Stimulated activated CD8-positive, alpha-beta memory T cell treated with anti-CD3 and anti-CD28 coated beads, Interleukin-7, amount 100 ng/mL, for 24 hours (primary cell): ENCODE measurements around the gene SERPINA12.

Experiments
- DNase-seq: peaks from one replicate; pipeline ENCODE4 v3.0.0-alpha.2; 2020; ENCODE audit warnings: low read depth

SERPINA12 gene

GRCh38 chr14:94464290-94464689 lies 45.0 kb downstream of the SERPINA12 start:
- DNase-seq: no peak

GRCh38 chr14:94462763-94463572 lies 46.3 kb downstream of the SERPINA12 start:
- DNase-seq: no peak

GRCh38 chr14:94462219-94462551 lies 47.1 kb downstream of the SERPINA12 start:
- no peak for DNase-seq

GRCh38 chr14:94461526-94462218 lies 47.6 kb downstream of the SERPINA12 start:
- no peak for DNase-seq

GRCh38 chr14:94460631-94461416 lies 48.4 kb downstream of the SERPINA12 start:
- no peak for DNase-seq

DNA sequence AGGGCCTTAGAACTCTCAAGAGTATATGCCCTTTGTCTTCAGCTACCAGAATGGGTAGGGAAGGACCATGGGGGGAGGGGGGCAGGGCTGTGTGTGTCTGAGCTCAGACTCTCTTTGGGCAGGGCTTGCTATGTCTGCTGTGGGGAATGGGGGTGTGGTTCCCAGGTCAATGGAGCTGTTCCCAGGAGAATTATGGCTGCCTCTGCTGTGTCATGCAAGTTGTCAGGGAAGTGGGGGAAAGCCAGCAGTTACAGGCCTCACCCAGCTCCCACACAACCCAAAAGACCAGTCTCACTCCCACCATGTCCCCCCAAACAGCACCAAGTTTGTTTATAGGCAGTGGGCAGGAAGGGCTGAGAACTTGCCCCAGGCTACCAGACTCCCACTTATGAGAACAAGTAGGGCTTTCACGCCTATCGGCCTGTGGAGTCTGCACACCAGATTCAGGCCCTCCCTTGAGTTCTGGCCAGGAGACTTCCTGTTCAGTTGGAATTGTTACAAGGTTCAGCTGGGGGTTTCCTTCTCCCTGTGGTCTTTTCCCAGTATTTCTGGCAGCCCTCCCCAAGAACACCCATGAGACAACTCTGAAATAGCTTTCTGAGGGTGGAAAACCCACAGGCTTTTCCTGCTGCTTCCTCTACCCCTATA lies 50.6 kb downstream of the SERPINA12 start:
- no peak for DNase-seq

- no peak for DNase-seq
These were observed 51.2 kb downstream of the SERPINA12 start for GRCh38 chr14:94458096-94458495.

DNA sequence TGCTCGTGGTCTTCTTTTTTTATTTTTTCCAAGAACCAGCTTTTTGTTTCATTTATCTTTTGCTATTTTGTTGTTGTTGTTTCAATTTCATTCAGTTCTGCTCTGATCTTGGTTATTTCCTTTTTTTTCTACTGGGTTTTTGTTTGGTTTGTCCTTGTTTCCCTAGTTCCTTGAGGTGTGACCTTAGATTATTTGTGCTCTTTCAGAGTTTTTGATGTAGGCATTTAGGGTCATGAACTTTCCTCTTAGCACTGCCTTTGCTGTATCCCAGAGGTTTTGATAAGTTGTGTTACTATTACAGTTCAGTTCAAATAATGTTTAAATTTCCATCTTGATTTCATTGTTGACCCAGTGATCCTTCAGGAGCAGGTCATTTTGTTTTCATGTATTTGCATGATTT lies 53.3 kb downstream of the SERPINA12 start:
- DNase-seq: no peak

DNA sequence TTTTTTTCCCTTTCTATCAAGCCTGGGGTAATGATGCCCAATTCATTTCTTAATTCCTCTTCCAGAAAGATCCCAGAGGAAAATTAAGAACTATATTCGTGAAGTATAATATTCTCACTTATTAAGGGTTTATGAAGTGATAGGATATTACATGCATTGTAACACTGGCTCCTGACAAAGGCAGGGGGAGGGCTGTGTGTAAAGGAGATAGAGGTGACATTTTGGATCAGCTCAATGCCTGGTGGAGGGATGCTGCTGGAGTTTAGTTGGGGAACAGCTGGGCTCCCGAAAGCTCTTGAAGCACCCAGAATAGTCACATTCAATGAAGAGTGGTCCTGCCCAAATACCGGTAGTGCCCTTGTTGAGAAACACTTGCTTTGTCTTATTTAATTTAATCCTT lies 57.4 kb downstream of the SERPINA12 start:
- DNase-seq: no peak

DNA sequence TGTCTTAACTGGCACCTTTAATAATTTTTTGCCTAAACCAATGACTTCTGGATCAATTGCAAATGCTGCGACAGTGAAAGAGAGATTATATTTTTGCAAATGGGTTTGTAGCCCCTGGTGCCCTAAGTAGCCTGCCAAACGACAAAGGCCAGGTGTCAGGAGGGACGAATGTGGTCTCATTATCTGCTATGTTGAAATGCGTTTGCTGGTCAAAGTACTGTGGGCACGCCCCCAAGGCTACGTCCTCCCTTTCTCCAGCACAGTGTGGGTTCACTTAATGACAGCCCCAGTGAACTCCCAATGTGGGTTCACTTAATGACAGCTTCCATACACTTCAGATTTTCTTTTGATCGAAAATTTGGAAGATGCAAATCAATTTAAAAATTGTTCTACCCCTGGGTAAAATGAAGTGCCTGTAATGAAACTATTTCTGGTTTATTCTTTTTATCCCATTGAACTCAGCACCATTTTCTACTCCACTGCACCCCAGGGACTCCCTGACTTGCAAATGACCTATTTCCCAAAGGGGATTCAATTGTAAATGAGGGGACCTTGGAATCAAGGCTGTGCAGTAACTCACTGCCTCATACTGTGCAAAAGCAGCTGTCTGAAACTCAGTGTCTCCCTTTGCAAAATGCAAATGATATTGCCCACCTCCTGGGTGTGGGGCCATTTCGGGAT lies 58.0 kb downstream of the SERPINA12 start:
- DNase-seq: no peak

- DNase-seq: no peak
These were observed 58.6 kb downstream of the SERPINA12 start for GRCh38 chr14:94450722-94451090.

GRCh38 chr14:94449930-94450329 lies 59.3 kb downstream of the SERPINA12 start:
- no peak for DNase-seq

DNA sequence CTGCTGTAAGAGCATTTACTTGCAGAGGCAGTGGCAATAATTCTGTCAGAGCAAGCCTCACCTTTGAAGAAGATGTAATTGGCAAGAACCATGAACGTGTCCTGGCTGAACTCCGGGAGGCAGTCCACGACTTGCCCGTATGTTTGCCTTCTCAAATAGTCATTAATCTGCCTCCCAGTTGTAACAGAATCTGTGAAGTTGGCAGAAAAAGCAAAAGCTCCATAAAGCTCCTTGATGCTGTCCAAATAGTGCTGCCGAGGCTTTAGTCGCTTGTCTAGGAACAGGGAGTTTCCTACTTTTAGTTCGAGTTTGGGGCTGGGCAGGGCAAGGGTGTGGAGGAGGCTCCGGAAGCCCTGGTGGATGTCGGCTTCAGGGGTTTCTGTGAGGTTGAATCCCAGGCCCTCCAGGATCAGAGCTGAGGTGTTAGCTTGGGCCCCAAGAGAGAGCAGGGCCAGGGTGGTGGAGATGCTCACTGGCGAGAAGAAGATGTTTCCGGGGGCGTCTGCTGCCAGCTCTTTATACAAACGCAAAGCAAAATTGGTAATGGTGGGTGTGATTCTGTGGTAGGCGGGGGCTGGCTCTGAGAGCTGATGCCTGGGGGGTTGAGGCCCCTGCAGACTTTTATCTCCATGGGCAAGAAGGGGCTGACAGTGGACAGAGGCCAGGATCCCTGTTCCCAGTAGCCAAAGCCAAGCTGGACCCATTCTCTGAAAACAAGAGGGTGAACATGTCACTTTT lies 61.0 kb downstream of the SERPINA12 start:
- DNase-seq: no peak

DNA sequence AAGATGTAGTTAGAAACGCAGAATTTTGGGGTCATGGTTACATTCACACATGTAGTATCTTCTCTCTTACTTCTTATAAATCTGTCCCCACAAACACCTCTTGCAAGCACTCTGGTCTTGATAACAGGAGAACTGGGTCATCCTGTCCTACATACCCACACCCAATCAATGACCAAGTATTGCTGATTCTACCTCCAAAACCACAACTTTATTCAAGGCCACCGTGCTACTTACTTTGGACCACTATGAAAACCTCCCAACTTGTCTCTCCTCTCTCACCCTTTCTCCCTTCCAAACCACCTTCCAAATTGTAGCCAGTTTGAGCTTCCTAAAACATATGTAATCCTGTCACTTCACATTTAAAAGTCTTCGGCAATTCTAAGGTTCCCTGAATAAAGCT lies 62.1 kb downstream of the SERPINA12 start:
- DNase-seq: no peak

DNA sequence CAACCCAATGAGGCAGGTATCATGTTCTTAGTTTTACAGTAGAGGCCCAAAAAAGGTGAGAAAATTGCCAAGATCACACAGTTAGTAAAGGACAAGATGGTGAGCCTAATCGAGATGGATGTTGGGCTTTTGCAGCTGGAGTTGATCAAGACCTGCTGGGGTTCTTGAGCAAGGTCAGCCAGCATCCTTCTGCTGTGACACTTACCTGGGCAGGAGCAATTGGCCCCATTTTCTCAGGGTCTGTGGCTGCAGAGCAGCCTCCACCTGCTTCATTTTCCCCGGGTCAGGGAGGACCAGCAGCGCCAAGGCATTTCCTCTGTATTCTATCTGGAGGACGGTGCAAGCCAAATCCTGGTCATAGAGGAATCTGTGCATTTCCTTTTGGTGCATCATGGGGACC lies 63.1 kb downstream of the SERPINA12 start:
- DNase-seq: no peak

DNA sequence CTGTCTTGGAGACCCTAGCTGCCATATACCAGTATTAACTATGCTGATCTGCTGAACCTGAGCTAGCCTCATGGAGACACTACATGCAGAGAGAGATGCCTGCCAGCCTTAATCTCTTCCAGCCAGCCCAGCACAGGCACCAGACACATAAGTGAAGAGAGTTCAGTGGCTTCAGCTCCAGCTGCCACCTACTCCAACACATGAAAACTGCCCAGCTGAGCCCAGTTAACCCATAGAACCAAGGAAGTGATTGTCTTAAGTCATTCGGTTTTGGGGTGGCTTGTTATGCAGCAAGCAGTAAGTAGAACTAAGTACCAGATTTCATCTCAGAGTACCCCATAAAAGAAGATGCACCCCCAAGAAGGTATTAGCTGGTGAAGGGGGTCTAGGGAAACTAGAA lies 64.3 kb downstream of the SERPINA12 start:
- no peak for DNase-seq

DNA sequence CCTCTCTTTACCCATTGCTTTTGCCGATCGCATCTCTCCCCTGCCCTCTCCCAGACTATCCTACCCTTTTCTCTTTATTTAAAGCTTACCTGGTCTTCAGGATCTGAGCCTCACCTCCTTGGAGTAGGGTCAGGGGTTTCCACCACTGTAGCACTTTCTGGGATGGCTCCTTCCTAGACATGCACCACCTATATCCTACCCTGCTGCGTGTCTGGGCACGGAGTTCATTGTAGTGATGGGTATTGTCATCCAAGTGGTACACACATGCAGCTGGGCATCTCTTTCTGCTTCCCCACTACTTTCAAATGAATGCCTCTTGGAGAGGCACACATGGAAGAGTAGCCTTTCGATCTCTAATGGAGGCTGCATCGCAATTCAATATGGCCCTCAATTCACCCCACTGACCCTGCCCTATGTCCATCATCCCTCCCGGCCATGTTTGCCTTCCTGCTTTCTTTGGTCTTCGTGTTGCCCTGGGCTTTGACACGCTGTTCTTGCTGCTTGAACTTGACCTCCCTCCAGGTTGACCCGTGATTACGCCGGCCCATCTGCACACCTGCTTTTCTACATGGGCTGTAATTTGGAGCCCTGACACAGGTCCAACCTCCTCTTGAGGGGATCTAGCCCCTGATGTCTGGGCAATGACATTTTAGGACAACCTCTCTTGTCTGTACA lies 67.6 kb downstream of the SERPINA12 start:
- DNase-seq: no peak

- no peak for DNase-seq
These were observed 68.1 kb downstream of the SERPINA12 start for GRCh38 chr14:94441130-94441529.

GRCh38 chr14:94439453-94440057 lies 69.7 kb downstream of the SERPINA12 start:
- no peak for DNase-seq
